Thoracic aorta (tissue), 2 donors: ENCODE measurements around the gene CYRIA. TPM values are rescaled to one million over a fixed set of nuclear protein-coding genes. Genes with fewer than 3 reads are reported as not detected.

Experiments used
- ATAC-seq: fragments of 150-250 bp; one replicate; pipeline ENCODE4 v1.8.0; 2017; ENCODE audit warnings: low read depth; ENCODE audit not compliant: insufficient number of reproducible peaks, low FRiP score
- DNase-seq: peaks from one replicate; pipeline ENCODE4 v3.0.0-alpha.2; 2020; ENCODE audit warnings: low spot score
- H3K27ac ChIP-seq, 2 donors: fragments of 200-600 bp; sonication (generic); 1 replicate in 1 of 2; 2 replicates in 1 of 2; pipeline ENCODE4 v1.5.1; 2016; ENCODE audit warnings: mild to moderate bottlenecking in 2 of 2, moderate library complexity in 2 of 2
- H3K27me3 ChIP-seq: fragments of 200-600 bp; sonication (generic); replicated peaks from 2 replicates; pipeline ENCODE4 v1.6.0; 2016; ENCODE audit warnings: mild to moderate bottlenecking; ENCODE audit not compliant: insufficient read depth
- H3K36me3 ChIP-seq: fragments of 200-600 bp; sonication (generic); one replicate; pipeline ENCODE4 v1.5.1; 2016
- H3K4me1 ChIP-seq, 2 donors: fragments of 200-600 bp; sonication (generic); 1 replicate in 1 of 2; 2 replicates in 1 of 2; pipeline versions ENCODE4 v1.5.1 to v1.6.0; 2016; ENCODE audit warnings: low read depth in 2 of 2, mild to moderate bottlenecking in 1 of 2; ENCODE audit not compliant: control insufficient read depth in 1 of 2
- H3K4me3 ChIP-seq: fragments of 200-600 bp; sonication (generic); 2 replicates; pipeline ENCODE4 v1.5.1; 2016; ENCODE audit warnings: mild to moderate bottlenecking
- H3K9me3 ChIP-seq: fragments of 200-600 bp; sonication (generic); 2 replicates; pipeline ENCODE4 v1.5.1; 2016
- CTCF ChIP-seq: fragments of 200-600 bp; sonication (generic); IDR thresholded peaks from one replicate; pipeline ENCODE4 v1.5.1; 2019; ENCODE audit warnings: antibody characterized with exemption
- total RNA-seq, 2 donors: library from RNA; depleted of rRNA; stranded (reverse); fragments of >200 nt; gene quantifications; one replicate each; pipeline versions ENCODE4 v1.1.0 to v1.2.3, GENCODE V29; 2016

The CYRIA gene
- total RNA-seq, 2 donors from 2014 or later = 5.6 to 12.5 TPM

GRCh38 chr2:16645775-16646559 is 19.7 kb downstream of the CYRIA start:
- Histone ChIP-seq H3K27ac (no peak overlapping the region), H3K4me3 (no peak overlapping the region), H3K27me3 (no peaks in the 10 kb centered on the region), H3K9me3 (no peaks in the 10 kb centered on the region), H3K4me1 (peaks cover 2 to 11% of the 10 kb centered on the region in 2 donors), H3K36me3 (no peaks in the 10 kb centered on the region)
- DNase-seq = no peak
- TF ChIP-seq CTCF = no peak
- ATAC-seq = no peak

- H3K4me1 ChIP-seq = peaks cover 0 to 3% of the 10 kb centered on the region in 2 donors
- H3K27ac ChIP-seq = no peak overlapping the region
- no peak for ATAC-seq
- DNase-seq = no peak
- H3K9me3 ChIP-seq = no peaks in the 10 kb centered on the region
- no peaks in the 10 kb centered on the region for H3K27me3 ChIP-seq
- no peak overlapping the region for H3K4me3 ChIP-seq
- TF ChIP-seq CTCF = no peak
- H3K36me3 ChIP-seq = no peaks in the 10 kb centered on the region
Measured at GRCh38 chr2:16645088-16645487, 20.5 kb downstream of the CYRIA start.

- Histone ChIP-seq H3K4me3 (no peak overlapping the region), H3K36me3 (no peaks in the 10 kb centered on the region), H3K4me1 (no peaks in the 10 kb centered on the region), H3K9me3 (no peaks in the 10 kb centered on the region), H3K27me3 (no peaks in the 10 kb centered on the region), H3K27ac (no peak overlapping the region)
- no peak for TF ChIP-seq CTCF
- ATAC-seq (no peak), DNase-seq (no peak)
Measured at GRCh38 chr2:16644221-16644925, 21.3 kb downstream of the CYRIA start.

- DNase-seq (no peak), ATAC-seq (no peak)
- no peaks in the 10 kb centered on the region for H3K9me3 ChIP-seq
- H3K27me3 ChIP-seq = no peaks in the 10 kb centered on the region
- no peak for TF ChIP-seq CTCF
- H3K27ac ChIP-seq = no peak overlapping the region
- no peaks in the 10 kb centered on the region for H3K4me1 ChIP-seq
- no peaks in the 10 kb centered on the region for H3K36me3 ChIP-seq
- no peak overlapping the region for H3K4me3 ChIP-seq
Measured at GRCh38 chr2:16643099-16643498, 22.5 kb downstream of the CYRIA start.

- no peak for DNase-seq
- H3K27ac ChIP-seq = no peak overlapping the region
- no peaks in the 10 kb centered on the region for H3K27me3 ChIP-seq
- H3K4me1 ChIP-seq = no peaks in the 10 kb centered on the region
- no peaks in the 10 kb centered on the region for H3K36me3 ChIP-seq
- no peak for TF ChIP-seq CTCF
- no peak overlapping the region for H3K4me3 ChIP-seq
- no peak for ATAC-seq
- H3K9me3 ChIP-seq = no peaks in the 10 kb centered on the region
Measured at GRCh38 chr2:16642088-16642487, 23.5 kb downstream of the CYRIA start.
